CD4-positive, alpha-beta T cell (primary cell): ENCODE measurements around the gene PTCD1. TPM values are rescaled to one million over a fixed set of nuclear protein-coding genes. Genes with fewer than 3 reads are reported as not detected.
"Not testable (repeated sequence)": the region's sequence is repeated elsewhere in the genome, so short reads cannot be mapped to it uniquely, and the experiment has no call there.

ENCODE experiments used
- ATAC-seq: fragments of 200-7000 bp; cut with Tn5 transposase; one replicate; pipeline ENCODE4 v1.10.0; 2022; ENCODE audit warnings: mild to moderate bottlenecking; ENCODE audit not compliant: poor library complexity
- CTCF ChIA-PET: fragments of 350-600 bp; sonication (Branson Sonifier 250); formaldehyde crosslinking; loops from one replicate; lab custom pipeline; 2021; ENCODE audit warnings: antibody characterized with exemption, inconsistent platforms; lab: Charles Lee
- POLR2A ChIA-PET: fragments of 350-600 bp; sonication (Branson Sonifier 250); formaldehyde crosslinking; loops from one replicate; lab custom pipeline; 2021; ENCODE audit warnings: antibody characterized with exemption, inconsistent platforms; lab: Charles Lee
- DNase-seq, 14 experiments: peaks; one replicate each; pipeline ENCODE4 v3.0.0-alpha.2; 2013 to 2020; ENCODE audit warnings: mixed read lengths in 2 of 14
- H3K27ac ChIP-seq, 2 donors: one replicate each; pipeline versions ENCODE4 v1.5.1 to v1.7.0; 2013; ENCODE audit warnings: low read length in 2 of 2, low read depth in 1 of 2, mild to moderate bottlenecking in 1 of 2
- H3K27me3 ChIP-seq, 2 experiments: 1 replicate in 1 of 2; 2 replicates in 1 of 2; pipeline versions ENCODE4 v1.6.1 to v1.7.0; 2013; ENCODE audit warnings: low read length in 2 of 2, control low read depth in 1 of 2, mild to moderate bottlenecking in 1 of 2, moderate library complexity in 1 of 2; ENCODE audit not compliant: insufficient read depth in 2 of 2, control insufficient read depth in 1 of 2
- H3K36me3 ChIP-seq: one replicate; pipeline ENCODE4 v1.6.1; 2013; ENCODE audit warnings: low read length, control low read depth; ENCODE audit not compliant: insufficient read depth
- H3K4me1 ChIP-seq: one replicate; pipeline ENCODE4 v1.6.1; 2013; ENCODE audit warnings: low read length, control low read depth; ENCODE audit not compliant: insufficient read depth
- H3K4me3 ChIP-seq: one replicate; pipeline ENCODE4 v1.5.1; 2013; ENCODE audit warnings: mild to moderate bottlenecking, low read length, moderate library complexity
- H3K9me3 ChIP-seq, 2 experiments: 1 replicate in 1 of 2; 2 replicates in 1 of 2; pipeline versions ENCODE4 v1.6.1 to v1.7.0; 2013; ENCODE audit warnings: low read length in 2 of 2, mild to moderate bottlenecking in 2 of 2, control low read depth in 1 of 2, moderate library complexity in 1 of 2; ENCODE audit not compliant: control insufficient read depth in 1 of 2, insufficient read depth in 1 of 2
- H3K27ac Mint-ChIP-seq: one replicate; pipeline ENCODE4 v1.8.0; 2020; ENCODE audit warnings: mixed read lengths
- H3K27me3 Mint-ChIP-seq: one replicate; pipeline ENCODE4 v1.8.0; 2021; ENCODE audit warnings: mixed read lengths
- H3K36me3 Mint-ChIP-seq: one replicate; pipeline ENCODE4 v1.8.0; 2021; ENCODE audit warnings: low read depth, mixed read lengths
- H3K4me1 Mint-ChIP-seq: one replicate; pipeline ENCODE4 v1.8.0; 2021; ENCODE audit warnings: low read depth, mixed read lengths
- H3K4me3 Mint-ChIP-seq: one replicate; pipeline ENCODE4 v1.8.0; 2020; ENCODE audit warnings: mild to moderate bottlenecking, mixed read lengths
- H3K9me3 Mint-ChIP-seq: one replicate; pipeline ENCODE4 v1.8.0; 2020; ENCODE audit warnings: mixed read lengths
- intact Hi-C, 2 experiments: fragments of 100-400 bp; cut with DNase I in 1 of 2; cut with micrococcal nuclease in 1 of 2; formaldehyde crosslinking; loops; one replicate each; pipeline versions ENCODE4 v1.15.1 to v1.9.0; 2023 to 2025; cut with DNase I, micrococcal nuclease
- total RNA-seq, 174 experiments: library from RNA in 2 of 174; stranded (reverse) in 2 of 174; gene quantifications; one replicate each; pipeline ENCODE4 v1.2.3 and lab custom pipeline; 2021 to 2026
- TF ChIP-seq, protein P1 (sequence below): fragments of 200-600 bp; IDR thresholded peaks from one replicate; pipeline ENCODE4 v1.8.0; 2022; ENCODE audit warnings: antibody characterized with exemption, mild to moderate bottlenecking

Gene PTCD1
- total RNA-seq, 2 experiments from 2014 or later = 4.8 to 5.3 TPM

DNA sequence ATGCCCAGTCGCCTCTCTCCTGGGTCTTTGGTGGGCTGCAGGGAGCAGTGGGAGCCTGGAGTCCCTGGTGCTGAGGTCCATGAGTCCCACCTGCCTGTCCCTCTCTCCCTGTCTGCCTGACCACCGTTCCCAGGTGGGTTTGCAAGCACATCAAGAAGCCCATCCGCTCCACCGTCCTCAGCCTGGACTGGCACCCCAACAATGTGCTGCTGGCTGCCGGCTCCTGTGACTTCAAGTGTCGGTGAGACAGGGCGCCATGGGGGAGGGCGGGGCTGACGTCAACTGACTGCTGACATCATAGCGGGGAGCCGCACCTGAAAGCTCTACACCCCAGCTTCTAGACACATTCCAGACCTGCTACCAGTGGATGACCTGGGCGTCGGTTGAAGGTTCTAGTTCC is 48.8 kb downstream of the PTCD1 start:
- Histone ChIP-seq H3K36me3 (peaks cover 91% of the 10 kb centered on the region), H3K9me3 (no peaks in the 10 kb centered on the region), H3K27me3 (no peaks in the 10 kb centered on the region), H3K4me3 (no peak overlapping the region), H3K4me1 (peaks cover 47% of the 10 kb centered on the region), H3K27ac (no peak overlapping the region)
- Mint-ChIP-seq H3K9me3 (no peaks in the 10 kb centered on the region), H3K4me1 (peaks cover 28% of the 10 kb centered on the region), H3K27me3 (no peaks in the 10 kb centered on the region), H3K27ac (no peak overlapping the region), H3K36me3 (peaks cover 84% of the 10 kb centered on the region), H3K4me3 (no peak overlapping the region)
- intact Hi-C loops = no loop called here
- no peak for ATAC-seq
- DNase-seq = no peak
- POLR2A ChIA-PET = interaction anchor here (0.7 to 8.7 kb wide), 4 partner anchors 9 to 19 kb away, joined by 4 to 105 read pairs (median 22); partner anchors contain the start of genes ARPC1B, BUD31 and PDAP1
- TF ChIP-seq, protein P1, sequence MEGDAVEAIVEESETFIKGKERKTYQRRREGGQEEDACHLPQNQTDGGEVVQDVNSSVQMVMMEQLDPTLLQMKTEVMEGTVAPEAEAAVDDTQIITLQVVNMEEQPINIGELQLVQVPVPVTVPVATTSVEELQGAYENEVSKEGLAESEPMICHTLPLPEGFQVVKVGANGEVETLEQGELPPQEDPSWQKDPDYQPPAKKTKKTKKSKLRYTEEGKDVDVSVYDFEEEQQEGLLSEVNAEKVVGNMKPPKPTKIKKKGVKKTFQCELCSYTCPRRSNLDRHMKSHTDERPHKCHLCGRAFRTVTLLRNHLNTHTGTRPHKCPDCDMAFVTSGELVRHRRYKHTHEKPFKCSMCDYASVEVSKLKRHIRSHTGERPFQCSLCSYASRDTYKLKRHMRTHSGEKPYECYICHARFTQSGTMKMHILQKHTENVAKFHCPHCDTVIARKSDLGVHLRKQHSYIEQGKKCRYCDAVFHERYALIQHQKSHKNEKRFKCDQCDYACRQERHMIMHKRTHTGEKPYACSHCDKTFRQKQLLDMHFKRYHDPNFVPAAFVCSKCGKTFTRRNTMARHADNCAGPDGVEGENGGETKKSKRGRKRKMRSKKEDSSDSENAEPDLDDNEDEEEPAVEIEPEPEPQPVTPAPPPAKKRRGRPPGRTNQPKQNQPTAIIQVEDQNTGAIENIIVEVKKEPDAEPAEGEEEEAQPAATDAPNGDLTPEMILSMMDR = no peak
- CTCF ChIA-PET = no interaction called here

- TF ChIP-seq, protein P1 = no peak
- Histone ChIP-seq H3K27me3 (no peaks in the 10 kb centered on the region), H3K4me1 (peaks cover 50% of the 10 kb centered on the region), H3K27ac (no peak overlapping the region), H3K9me3 (no peaks in the 10 kb centered on the region), H3K4me3 (no peak overlapping the region), H3K36me3 (peaks cover 87% of the 10 kb centered on the region)
- Mint-ChIP-seq H3K4me3 (no peak overlapping the region), H3K9me3 (no peaks in the 10 kb centered on the region), H3K27me3 (no peaks in the 10 kb centered on the region), H3K36me3 (peaks cover 70% of the 10 kb centered on the region), H3K27ac (no peak overlapping the region), H3K4me1 (peaks cover 32% of the 10 kb centered on the region)
- no peak for ATAC-seq
- DNase-seq = no peak
- intact Hi-C loops = loop anchor here (1.0 kb wide), 1 partner anchor 23 kb away; no protein-coding TSS in a partner anchor
- ChIA-PET POLR2A (interaction anchor here (1.1 to 2.7 kb wide), 2 partner anchors 11 to 20 kb away, joined by 4 to 9 read pairs; partner anchors contain the start of genes BUD31 and PDAP1), CTCF (interaction anchor here (0.7 kb wide), 1 partner anchor 76 kb away, joined by 3 read pairs; no protein-coding TSS in a partner anchor)
Observed at GRCh38 chr7:99387912-99388311, 50.7 kb downstream of the PTCD1 start.

GRCh38 chr7:99387239-99387635 is 51.4 kb downstream of the PTCD1 start:
- Mint-ChIP-seq H3K4me3 (peak overlapping the region; percentile 67), H3K4me1 (peaks cover 27% of the 10 kb centered on the region), H3K27ac (peak overlapping the region; percentile 81), H3K36me3 (peaks cover 65% of the 10 kb centered on the region)
- intact Hi-C loops = loop anchor here (1.0 kb wide), 1 partner anchor 22 kb away; no protein-coding TSS in a partner anchor
- H3K27me3 ChIP-seq, H3K4me3 ChIP-seq, H3K9me3 Mint-ChIP-seq, H3K27me3 Mint-ChIP-seq, H3K27ac ChIP-seq, H3K9me3 ChIP-seq, ATAC-seq, DNase-seq: not testable (repeated sequence)
- POLR2A ChIA-PET = interaction anchor here (1.0 to 2.7 kb wide), 4 partner anchors 11 to 21 kb away, joined by 3 to 9 read pairs (median 5); partner anchors contain the start of genes BUD31 and PDAP1
- Histone ChIP-seq H3K4me1 (peaks cover 48% of the 10 kb centered on the region), H3K36me3 (peaks cover 80% of the 10 kb centered on the region)
- CTCF ChIA-PET = interaction anchor here (0.5 to 1.7 kb wide), 8 partner anchors 10 to 173 kb away, joined by 3 to 13 read pairs (median 3); no protein-coding TSS in a partner anchor
